GM21723 (cell line): ENCODE results near the gene OXT.

Source experiments
- ATAC-seq: cut with Tn5 transposase; IDR thresholded peaks from one replicate; pipeline ENCODE4 v1.9.1; 2021; ENCODE audit warnings: mild to moderate bottlenecking, moderate library complexity; ENCODE audit not compliant: unreplicated experiment

Gene OXT

GRCh38 chr20:3084283-3084985 is 13.0 kb downstream of the OXT start, which contains the start of gene AVP:
TSS of gene AVP (minus strand) at chr20:3084724. CDS start at chr20:3084674, 50 bp downstream.
- ATAC-seq, result no peak

GRCh38 chr20:3084986-3085360 is 13.6 kb downstream of the OXT start:
- no peak for ATAC-seq

- no peak for ATAC-seq
These were observed 14.2 kb downstream of the OXT start for GRCh38 chr20:3085571-3086072.

- no peak for ATAC-seq
These were observed 16.6 kb downstream of the OXT start for GRCh38 chr20:3088031-3088430.

GRCh38 chr20:3090565-3090964 is 19.1 kb downstream of the OXT start:
- no peak for ATAC-seq

GRCh38 chr20:3092611-3093379 is 21.4 kb downstream of the OXT start:
- no peak for ATAC-seq

DNA sequence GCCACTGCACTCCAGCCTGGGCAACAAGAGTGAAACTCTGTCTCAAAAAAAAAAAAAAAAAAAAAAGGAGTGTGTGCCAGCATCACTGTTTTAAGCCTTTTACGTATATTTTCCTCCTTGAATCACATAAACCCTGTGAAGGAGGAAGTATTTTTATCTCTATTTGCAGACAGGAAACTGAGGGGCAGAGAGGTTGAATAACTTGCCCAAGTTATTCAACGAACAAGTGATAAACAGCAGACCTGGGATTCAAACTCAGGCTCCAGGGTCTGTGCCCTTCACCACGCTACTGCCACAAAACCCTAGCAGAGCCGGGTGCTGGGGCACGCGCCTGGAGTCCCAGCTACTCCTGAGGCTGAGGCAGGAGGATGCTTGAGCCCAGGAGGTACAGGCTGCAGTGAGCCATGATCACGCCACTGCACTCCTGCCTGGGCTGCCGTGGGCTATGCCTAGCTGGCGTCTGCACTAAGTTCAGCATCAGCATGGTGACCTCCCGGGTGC is 22.5 kb downstream of the OXT start:
- no peak for ATAC-seq

DNA sequence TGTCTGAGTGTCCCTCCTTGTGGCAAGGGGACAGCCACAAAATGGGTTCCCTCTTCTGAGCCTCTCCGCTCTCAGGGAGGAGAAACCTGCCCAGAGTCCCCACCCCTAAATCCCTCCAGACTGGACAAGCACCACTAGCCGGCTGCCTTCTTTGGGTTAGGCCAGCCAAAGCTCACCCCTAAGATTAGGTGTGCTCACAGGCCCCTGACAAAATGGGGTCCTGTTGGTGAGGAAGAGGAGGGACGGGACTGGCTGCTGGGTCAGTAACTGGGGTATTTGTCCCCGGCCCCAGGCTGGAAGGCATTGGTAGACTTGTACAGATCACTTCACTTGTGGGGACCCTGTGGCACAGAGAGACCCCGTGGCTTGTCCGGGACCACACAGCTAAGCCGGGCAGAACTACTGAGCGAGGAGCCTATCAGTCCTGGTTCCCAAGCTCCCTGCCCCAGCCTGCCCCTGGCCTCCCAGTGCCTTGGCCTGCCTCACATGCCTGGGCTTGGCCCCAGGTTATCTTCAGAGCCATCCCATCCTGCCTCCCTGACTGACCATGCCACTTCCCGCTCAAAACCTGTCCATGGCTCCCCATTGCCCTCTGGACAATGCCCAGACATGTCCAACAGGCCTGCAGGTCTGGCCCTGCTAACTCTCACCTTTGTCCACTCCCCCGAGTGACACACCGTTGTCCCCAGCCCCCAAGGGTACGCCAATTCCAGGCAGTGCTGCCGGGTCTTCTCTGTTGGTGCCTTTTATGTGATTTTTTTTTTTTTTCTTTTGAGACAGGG is 23.6 kb downstream of the OXT start:
- no peak for ATAC-seq

DNA sequence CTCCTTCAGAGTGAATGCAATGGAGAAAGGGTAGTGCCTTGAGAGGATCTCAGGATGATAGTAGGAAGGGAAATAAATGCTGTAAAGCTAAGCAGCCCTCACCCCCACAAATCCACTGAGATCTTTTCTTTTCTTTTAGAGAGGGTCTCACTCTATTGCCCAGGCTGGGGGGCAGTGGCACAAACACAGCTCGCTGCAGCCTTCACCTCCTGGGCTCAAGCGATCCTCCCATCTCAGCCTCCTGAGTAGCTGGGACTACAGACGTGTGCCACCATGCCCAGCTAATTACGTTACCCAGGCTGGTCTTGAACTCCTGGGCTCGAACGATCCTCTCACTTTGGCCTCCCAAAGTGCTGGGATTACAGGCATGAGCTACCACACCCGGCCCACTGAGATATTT is 29.1 kb downstream of the OXT start:
- no peak for ATAC-seq

GRCh38 chr20:3101251-3101650 is 29.8 kb downstream of the OXT start:
- no peak for ATAC-seq

GRCh38 chr20:3101737-3102574 is 30.5 kb downstream of the OXT start:
- ATAC-seq, result no peak

DNA sequence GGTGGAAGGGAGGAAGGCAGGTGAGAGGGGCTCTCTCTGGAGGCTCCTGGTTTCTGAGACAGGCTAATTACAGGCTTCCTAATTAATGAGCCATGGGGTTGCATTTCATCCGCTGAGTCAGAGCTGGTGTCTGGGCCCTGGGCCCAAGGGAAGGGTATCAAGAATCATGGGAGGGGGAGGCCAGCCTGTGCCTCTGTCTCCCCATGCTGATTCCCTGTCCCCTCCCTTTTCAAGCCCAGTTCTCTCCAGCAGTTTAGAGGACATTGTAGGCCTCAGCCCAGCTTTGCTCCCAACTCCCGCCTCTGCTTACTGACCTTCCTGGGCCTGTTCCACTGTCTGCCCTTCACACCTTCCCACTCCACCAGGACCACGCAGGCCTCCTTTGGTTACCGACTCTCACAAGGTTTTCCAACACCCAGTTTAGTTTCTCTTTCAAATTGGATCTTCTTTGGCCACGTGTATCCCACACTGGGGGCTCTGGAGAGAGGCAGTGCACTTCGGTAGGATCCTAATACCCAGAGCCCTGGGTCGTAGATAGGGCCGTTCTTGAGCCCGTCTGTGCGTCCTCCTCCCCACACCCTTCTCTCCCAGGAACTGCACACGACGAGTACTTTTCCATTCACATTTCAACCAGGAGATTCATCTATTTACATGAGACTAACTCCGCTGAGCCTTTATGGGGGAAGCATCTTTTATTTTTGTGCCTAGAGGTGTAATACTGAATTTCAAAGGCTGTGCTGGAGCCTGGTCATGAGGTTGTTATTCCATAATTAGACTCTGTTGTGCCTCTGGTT is 31.4 kb downstream of the OXT start:
- no peak for ATAC-seq

GRCh38 chr20:3103369-3104032 is 32.1 kb downstream of the OXT start:
- ATAC-seq, result no peak

GRCh38 chr20:3105256-3106137 is 34.1 kb downstream of the OXT start:
- ATAC-seq, result no peak

DNA sequence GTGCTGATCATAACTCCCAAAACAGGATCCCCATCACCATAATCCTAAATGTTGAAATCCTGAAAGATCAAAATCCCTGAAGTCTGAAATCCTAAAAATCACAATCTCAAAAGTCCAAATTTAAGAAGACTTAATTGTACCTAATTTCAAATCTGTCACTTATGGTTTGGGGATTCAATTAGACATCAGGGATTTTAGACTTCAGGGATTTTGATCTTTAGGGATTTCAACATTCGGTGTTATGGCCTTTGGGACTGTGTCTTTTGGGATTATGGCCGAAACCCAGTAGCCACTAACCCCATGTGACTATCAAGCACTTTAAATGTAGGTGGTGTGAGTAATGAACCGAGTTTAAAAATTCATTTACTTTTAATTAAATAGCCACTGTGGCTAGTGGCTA is 34.8 kb downstream of the OXT start:
- ATAC-seq, result no peak

DNA sequence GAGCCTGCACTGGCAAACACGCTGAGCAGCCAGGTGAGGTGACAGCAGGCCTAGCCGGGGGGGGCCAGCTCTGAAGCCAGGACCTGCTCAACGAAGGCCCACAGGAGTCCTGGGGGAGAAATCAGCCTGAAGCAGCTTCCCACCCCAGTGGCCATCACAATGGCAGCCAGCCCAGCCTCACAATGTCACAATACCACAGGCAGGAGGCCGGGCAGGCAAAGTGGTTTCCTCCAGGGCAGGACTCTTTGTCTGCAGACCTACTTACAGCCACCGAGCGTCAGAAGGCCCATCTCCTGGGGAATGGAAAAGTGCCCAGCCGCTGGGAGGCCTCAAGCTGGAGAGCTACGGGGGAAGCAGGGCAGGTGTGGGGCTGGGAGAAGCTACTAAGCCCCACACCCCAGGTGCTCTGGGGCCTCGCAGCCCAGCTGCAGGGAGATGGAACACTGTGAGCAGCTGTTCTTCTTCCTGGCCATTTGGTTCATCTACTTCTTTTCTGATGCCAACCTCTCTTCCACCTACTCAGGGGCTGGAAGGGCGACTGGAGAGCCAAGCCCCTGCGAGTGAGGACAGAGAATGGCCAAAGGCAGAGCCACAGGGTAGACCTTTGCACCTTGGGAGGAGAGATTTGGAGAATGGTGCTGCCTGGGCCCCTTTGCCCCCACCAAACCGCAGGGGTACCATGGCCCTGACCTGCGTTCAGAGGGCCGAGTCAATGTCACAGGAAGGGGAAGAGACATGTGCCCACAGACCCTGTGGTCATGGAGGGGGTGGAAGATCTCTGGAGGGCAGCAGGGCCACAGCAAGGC is 35.4 kb downstream of the OXT start:
- ATAC-seq, result no peak

- no peak for ATAC-seq
These were observed 36.1 kb downstream of the OXT start for GRCh38 chr20:3107464-3108025.
